SHP77 treated with DMSO at 0.1 percent for 48 hours (cell line): ENCODE results near the gene COL9A3.

Experiments used
- DNase-seq: peaks from one replicate; lab custom pipeline; 2025; lab: John Stamatoyannopoulos, UW

COL9A3 gene

DNA sequence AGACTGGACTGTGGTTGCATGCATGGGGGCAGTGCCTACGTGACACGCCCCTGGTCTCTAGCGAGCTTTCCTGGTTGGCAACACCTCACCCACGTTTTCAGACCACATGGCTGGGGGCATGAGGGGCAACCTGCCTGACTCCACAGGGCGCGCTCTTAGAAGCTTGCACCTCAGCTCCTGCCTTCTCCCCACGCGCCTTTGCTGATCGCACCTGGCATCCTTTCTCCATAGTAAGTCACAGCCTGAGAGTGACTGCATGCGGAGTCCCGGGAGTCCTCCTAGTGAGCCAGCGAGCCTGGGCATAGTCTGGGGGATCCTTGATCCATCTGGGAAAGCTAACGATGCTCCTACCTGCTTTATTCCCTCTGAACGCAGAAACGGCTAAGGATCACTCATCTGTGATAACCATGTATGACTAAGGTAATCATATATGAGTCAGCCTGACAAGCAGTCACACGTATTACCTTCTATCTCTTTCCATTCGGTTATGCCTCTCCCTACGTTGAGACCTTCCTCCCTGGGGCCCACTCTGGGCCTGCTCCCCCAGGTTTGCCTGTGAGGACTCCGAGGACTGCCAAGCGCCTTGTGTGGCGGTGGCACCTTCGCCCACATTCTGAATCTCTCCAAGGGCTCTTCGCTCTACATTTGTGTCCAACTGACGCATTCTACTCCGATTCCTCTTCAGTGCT, 40.2 kb downstream of the COL9A3 start:
- DNase-seq, result no peak

DNA sequence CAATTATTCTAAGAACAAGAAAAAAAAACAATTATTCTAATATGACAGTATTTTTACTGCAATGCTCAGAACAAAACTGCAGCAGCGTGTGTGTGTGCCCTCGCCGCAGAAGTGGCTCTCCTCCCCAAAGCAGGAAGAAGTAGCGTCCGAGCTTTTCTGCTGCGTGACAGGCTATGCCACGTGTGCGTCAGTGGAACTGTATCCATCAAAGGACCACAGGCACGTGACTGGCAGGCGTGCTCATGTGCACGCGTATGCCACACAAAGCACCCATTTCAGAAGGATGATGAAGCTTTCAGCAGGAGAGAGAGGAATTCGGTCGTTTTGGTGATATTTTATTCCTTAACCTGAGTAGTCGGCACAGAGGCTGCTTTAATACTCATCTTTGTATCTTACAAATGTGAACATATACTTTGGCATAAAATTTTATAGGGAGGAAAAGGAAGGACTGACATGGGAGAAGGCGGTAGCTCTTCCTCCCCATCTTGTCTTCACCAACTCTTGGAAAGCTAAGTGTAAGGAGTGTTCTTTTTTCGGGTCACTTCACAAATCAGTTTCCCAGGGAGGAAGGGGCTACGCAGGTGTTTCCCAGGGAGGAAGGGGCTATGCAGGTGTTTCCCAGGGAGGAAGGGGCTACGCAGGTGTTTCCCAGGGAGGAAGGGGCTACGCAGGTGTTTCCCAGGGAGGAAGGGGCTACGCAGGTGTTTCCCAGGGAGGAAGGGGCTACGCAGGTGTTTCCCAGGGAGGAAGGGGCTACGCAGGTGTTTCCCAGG, 41.4 kb downstream of the COL9A3 start:
- DNase-seq, result no peak

DNA sequence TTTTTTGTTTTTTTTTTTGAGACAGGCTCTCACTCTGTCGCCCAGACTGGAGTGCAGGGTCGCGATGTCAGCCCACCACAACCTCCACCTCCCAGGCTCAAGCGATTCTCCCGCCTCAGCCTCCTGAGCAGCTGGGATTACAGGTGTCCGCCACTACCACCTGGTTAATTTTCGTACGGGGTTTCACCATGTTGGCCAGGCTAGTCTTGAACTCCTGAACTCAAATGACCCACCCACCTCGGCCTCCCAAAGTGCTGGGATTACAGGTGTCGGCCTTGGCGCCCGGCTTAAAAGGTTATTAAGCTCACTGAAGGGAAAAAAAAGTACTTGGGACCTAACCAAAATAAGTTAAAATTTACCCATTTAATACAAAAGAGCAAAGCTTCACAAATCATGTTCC, 42.9 kb downstream of the COL9A3 start:
- no peak for DNase-seq

DNA sequence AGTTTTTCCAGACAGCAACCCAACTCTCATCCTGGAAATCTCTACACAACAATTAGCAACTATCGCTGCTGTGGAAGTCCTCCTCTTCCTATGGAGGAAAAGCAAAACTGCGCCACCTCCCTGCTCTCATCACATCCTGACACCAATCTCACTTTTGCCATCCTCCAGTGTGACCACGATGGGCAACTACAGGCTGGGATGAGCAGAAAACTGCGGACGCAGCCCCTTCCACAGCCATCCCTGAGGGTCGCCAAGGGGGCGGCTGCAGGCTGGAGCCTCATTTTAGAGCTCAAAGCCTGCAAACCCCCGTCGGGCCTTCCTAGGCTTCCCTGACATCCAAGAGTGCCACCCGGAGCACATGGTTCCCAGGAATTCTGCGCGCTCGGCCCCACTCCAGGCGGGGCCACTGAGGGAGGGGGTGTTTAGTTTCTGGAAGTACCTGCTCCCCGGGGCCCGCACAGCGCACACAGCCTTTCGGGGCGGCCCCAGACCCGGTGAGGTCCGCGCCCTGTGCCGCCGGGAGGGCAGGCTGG, 43.6 kb downstream of the COL9A3 start:
- peak; percentile 11 for DNase-seq

DNA sequence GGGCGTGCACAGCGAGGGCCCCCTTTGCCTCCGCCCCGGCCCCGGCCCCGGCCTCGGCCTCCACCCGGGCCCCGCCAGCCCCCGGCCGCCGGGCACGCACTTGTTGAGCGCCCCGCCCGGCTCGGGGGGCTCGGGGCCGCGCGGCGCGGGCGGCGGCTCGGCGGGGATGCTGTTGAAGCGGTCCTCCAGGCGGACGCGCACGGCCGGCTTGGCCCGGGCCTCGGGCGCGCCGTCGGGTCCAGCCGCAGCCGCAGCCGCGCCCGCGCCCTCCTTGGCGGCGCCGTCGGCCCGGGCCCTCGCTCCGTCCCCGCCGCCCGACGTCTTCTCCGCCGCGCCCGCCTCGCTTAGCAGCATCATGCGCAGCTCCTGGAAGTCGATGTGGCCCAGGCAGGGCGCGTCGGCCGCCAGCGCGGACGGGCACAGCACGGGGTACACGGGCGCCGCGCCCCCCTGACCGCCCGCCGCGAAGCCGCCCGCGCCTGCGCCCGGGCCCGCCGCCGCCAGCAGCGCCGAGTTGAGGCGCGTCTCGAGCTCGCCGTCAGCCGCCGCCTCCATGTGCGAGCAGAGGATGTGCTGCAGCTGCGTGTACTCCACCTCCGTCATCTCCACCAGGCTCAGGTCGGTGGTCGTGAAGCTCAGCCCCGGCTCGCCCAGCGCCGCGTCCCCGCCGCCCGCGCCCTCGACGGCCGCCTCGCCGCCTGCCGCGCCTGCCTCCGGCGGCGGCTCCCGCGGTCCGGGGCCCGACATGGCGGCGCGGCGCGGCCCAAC, 44.3 kb downstream of the COL9A3 start:
- DNase-seq, result no peak

DNA sequence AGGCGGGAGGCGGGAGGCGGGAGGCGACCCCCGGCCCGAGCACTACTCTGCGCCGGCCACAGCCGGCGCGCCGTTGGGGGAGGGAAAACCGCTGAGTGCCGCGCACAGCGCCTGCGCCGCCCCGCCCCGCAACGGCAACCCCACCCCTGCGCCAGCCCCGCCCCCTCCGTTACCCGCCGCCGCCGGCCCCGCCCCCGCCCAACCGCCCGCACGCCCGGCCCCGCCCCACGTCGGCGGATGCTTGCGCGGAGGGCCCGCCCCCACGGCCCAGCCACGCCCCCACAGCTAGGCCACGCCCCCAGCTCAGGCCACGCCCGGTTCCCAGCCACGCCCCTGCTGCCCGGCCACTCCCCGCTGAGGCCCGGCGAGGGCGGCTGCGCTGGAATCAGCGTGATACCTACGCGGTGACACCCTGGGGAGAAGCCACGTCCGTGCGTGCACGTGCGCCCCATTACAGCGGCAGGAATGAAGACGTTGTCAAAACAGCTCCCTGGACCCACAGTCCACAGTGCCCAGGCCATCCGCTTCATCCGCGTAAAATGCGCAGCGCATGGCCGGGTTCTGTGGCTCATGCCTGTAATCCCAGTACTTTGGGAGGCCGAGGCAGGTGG, 45.0 kb downstream of the COL9A3 start, which contains the start of gene TCFL5:
Gene TCFL5, minus strand, starts transcription at position 97 of the 611 bp plus-strand sequence. CDS start 152 bp downstream, outside the sequence.
- DNase-seq, result peak; percentile 76

DNA sequence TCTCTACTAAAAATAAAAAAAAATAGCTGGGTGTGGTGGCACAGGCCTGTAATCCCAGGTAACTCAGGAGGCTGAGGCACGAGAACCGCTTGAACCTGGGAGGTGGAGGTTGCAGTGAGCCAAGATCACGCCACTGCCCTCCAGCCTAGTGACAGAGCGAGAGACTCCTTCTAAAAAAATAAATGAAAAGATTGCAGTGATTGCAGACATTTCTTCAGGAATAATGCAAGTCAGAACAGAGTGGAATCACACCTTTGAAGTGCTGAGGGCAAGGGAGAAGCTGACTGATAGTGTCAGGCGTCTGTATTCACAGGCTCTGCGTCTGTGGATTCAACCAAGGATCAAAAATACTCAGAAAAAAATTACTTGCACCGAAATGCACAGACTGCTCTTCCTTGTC, 47.4 kb downstream of the COL9A3 start:
- no peak for DNase-seq

DNA sequence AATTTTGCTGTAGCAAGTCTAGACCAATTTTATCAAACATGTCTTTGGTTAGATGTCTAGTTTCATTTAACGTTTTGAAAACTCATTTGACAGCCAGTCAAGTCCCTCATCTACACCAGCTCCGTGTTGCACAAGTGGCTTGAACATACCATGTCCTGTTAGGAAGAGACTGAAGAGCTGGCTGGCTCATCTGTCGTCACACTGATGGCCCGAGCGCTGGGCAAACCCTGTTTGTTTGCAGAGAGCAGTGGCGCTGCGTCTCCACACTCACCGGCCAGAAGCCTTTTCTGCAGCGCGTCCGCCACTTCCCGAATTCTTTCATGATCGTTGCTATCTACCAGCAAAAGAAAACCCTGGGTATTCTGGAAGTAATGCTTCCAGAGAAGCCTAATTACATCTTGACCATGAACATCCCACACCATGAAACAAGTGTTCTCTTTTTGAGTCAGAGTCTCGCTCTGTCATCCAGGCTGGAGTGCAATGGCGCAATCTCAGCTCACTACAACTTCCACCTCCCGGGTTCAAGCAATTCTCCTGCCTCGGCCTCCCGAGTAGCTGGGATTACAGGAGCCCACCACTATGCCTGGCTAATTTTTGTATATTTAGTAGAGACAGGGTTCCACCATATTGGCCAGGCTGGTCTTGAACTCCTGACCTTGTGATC, 55.5 kb downstream of the COL9A3 start:
- peak; percentile 76 for DNase-seq

DNA sequence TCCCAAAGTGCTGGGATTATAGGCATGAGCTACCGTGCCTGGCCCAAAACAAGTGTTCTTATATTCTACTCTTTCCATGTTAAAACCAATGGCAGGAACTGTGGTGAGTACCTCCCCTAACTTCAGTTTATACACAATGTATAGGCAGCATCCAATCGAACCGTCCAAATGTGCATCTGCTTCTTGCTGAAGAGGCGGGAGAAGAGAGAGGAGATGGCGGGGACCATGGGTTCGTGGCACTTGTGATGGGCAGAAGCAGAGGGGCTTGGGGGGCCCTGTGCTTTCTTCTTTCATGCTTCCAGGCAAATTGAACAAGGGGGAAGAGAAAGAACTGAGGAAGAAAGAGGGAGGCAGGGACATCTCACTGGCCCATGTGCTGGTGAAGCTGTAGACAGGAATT, 56.0 kb downstream of the COL9A3 start:
- DNase-seq, result no peak

DNA sequence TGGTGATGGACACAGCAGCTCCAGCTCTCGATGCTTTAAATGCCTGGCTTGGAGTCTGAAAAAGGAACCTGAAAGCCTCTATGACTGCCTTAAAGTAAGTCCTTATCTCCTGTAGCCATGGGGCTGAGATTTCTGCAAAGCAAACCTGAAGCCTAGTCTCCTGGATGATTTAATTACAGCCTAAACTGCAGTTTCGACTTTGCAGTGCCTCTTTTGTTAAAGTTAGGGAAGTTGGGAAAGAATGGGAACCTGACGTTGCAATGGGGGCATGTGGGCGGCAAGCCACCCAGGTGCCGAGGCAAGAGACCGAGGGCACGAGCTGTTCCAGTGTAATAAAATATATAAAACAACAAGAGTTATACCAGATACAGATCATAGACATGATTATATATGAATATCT, 56.4 kb downstream of the COL9A3 start:
- DNase-seq, result no peak

DNA sequence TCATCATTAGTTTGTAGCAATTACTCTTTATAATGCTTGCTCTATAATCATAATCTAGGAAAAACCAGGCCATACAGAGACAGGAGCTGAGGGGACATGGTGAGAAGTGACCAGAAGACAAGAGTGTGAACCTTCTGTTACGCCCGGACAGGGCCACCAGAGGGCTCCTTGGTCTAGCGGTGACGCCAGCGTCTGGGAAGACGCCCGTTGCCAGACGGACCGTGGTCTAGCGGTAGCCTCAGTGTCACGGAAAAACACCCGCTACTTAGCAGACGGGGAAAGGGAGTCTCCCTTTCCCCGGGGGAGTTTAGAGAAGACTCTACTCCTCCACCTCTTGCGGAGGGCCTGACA, 56.8 kb downstream of the COL9A3 start:
- peak; percentile 49 for DNase-seq

DNA sequence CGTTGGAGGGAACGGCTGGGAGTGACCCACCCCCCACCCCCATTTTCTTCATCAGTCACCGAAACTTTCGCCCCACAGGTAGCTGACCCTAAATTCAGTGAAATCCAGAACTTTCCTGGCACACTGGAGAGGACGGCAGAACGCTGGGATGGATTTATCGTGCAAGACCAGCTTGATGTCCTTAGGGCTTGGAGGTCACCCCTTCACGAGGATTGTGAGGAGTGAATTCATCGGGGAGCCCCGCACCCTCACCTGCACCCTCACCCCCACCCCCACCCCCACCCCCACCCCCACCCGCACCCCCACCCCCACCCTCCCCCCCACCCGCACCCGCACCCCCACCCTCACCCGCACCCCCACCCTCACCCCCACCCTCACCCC, 58.1 kb downstream of the COL9A3 start:
- DNase-seq, result no peak

DNA sequence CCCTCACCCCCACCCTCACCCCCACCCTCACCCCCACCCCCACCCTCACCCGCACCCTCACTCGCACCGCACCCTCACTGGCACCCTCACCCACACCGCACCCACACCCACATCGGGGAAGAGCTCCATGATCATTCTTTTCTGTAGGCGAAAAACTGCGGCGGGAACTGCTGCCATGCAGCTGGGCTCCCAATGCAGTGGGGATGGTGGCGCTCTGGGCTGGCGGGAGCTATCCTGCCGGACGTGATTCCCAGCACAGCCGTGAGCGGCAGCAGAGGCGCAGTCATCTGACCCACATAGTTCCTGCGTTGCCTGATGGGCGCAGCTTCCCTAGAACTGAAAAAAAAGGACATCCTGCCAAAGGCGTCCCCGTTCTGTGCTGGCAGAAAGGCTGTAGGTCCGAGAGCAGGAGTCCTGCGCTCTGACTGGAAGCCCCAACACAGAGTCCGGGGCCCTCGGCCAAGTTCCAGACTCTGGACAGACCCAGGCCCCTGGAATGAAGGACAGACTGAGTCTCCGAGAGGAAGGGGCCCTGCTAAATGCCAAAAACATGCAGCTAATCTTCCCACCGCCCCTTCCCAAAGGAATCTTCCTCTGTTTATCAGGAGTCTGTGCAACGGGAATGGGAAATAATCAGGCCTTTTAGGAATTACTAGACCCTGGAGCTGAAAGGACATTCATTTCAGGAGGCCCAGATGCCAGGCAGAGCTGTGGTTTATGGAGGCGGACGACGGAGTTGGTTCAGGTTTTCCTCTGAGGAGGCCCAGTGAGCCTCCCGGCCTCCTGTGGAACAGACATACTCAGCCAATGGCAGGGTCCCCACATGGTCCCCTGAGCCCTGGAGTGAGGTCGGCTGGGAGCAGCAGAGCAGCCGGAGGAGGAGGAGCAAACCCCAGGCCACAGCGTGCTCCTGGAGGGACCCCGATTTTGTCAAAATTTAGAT, 58.8 kb downstream of the COL9A3 start:
- DNase-seq, result peak; percentile 90

DNA sequence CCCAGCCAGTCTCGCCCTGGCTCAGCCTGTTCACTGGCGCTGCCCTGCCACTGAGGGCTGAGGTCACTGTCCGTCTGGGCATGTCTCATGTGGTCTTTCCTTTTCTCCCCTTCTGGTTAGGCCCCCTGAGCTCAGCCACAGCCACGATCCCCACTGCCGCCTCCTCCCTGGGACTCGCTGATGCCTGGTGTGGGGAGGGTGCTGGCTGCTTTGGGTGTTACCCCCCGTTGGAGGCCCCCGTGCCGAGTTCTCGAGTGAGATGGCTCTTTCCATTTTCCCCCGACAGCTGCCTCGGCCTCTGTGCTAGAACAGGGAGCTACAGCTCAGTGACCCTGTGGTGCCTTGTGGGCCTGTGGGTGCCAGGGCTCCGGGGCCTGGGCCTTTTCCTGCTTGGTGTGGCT, 59.7 kb downstream of the COL9A3 start:
- DNase-seq, result no peak

DNA sequence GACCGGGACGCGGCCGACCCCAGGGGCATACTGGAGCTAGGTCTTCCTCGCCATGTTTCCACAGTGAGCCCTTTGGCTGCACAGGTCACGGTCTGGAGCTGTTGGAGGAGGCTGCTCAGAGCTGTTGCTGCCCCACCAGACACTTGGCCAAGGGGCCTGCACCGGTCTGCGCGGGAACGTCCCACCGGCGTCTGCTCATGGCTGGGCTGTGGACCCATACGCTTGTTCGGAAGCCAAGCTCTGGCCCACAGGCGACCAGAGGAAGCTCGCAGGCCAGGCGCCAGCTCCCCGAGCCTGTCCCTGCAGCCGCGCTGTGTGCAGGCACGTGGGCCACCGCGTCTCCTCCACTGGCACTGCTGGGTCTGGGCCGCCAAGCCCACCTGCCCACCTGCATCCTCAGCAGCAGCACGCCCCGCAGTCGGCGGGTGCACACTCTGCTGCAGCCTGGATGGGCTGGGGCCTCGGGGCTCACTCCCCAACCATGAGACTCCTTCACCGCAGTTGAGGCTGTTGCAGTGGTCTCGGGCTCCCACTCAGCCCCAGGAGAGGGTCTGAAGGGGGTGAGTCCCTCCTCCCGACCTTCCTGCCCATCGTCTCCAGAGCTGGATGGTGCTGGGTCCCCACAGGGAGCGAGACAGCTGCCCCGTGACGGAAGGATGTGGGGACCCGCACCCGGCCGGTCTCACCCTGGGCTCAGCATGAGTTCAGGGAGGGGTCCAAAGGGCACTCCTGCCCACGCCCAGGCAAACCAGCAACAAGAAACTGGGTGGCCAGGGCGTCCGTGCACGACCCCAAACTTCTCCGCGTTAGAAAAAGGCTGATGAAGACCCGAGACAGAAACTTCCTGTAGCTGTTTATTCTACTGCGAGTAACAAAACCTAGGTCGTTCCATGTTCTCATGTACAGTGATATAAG, 60.3 kb downstream of the COL9A3 start:
- no peak for DNase-seq

DNA sequence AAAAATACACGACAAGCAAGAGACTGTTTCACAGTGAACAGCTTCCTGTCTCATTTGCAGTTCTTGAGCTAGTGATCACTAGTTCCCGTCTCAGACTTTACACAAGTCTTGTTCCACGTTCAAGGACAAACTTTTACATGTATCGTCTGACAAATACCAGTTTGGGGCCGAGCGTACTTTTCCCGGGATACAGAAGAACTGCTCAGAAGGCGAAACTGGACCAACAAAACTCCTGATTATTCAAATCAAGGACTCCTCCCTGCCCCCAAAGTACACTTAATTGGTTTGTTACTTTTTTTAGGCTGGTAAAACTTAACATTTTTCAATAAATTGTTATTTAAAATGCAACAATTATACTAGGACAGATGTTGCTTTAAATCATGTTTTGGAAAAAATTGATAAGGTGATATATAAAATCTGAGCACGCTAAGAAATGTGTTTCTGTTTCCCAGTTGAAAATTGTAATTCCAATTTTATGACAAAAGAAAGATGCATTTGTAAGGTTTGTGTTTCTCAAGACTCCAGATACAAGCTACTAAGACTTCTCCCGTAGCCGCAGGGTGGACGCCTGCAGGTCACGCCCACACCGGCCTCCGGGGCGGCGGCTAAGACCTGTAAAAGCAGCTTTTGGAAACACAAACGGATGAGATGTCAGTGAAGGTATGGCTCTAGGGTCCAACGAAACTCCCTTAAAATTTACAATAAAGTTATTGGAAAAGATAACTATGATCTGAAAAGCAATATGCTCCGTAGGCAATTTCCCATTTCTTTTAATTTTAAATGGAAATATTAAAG, 61.6 kb downstream of the COL9A3 start:
- no peak for DNase-seq

DNA sequence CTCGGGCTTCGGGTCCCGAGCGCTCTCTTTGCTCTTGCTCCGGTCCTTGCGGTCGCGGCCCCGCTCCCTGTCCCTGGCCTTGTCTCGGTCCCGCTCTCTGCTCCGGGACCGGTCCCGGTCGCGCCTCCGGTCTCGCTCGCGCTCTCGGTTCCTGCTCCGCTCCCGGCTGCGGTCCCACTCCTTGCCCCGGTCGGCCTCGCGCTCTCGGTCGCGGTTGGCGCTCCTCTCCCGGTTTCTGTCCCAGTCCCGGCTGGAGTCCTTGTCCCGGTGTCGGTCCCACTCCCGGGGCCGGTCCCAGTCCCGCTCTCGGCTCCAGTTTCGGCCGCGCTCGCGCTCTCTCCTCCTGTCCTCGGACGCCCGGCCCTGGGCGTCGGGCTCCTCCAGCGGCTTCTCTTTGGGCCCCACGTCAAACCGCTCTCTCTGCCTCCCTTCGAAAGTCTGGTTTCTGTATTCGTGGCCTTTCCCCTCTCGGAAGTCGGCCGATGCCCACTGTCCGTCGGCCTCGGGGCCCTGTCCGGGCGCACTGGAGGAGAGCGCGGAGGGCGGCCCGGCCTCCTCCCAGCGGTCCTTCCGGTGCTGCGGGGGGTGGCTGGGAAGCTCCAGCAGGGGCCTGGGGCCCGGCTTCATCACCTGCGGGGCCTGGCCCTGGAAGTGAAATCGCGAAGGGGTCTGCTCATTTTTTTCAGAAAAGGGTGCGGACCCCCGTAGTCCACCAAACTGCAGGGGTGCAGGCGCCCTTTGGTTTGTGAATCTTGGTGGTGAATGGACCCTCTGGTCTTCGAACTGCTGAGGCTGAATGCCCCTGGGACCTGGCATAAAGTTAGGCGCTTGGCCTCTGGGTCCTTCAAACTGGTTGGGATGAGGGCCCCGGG, 62.7 kb downstream of the COL9A3 start:
- no peak for DNase-seq
